GM18526 (cell line): ENCODE data around the gene PHACTR3.

ENCODE experiments used
- POLR2A ChIP-seq: IDR thresholded peaks from 3 replicates; pipeline ENCODE4 v1.6.1; 2011; ENCODE audit not compliant: insufficient read length; ENCODE audit errors: extremely low read depth

The PHACTR3 gene

GRCh38 chr20:59603781-59604541 lies at the start of gene PHACTR3:
Gene PHACTR3 (plus strand): TSS chr20:59604540. CDS start chr20:59605015, 475 bp downstream.
- no peak for TF ChIP-seq POLR2A

- no peak for TF ChIP-seq POLR2A
Observed at GRCh38 chr20:59559024-59559817, 45.1 kb upstream of the PHACTR3 start.

GRCh38 chr20:59559863-59560262 lies 44.5 kb upstream of the PHACTR3 start:
- TF ChIP-seq POLR2A, result no peak

GRCh38 chr20:59560588-59561227 lies 43.6 kb upstream of the PHACTR3 start:
- TF ChIP-seq POLR2A, result no peak

GRCh38 chr20:59561228-59561605 lies 43.1 kb upstream of the PHACTR3 start:
- TF ChIP-seq POLR2A, result no peak

- no peak for TF ChIP-seq POLR2A
Observed at GRCh38 chr20:59561614-59562277, 42.6 kb upstream of the PHACTR3 start.

GRCh38 chr20:59564171-59564570 lies 40.2 kb upstream of the PHACTR3 start:
- TF ChIP-seq POLR2A, result no peak

- TF ChIP-seq POLR2A, result no peak
Observed at GRCh38 chr20:59564943-59565342, 39.4 kb upstream of the PHACTR3 start.

GRCh38 chr20:59565768-59566461 lies 38.4 kb upstream of the PHACTR3 start:
- TF ChIP-seq POLR2A, result no peak

GRCh38 chr20:59566631-59567524 lies 37.5 kb upstream of the PHACTR3 start:
- no peak for TF ChIP-seq POLR2A

GRCh38 chr20:59567585-59568508 lies 36.5 kb upstream of the PHACTR3 start:
- no peak for TF ChIP-seq POLR2A

- no peak for TF ChIP-seq POLR2A
Observed at GRCh38 chr20:59568509-59569024, 35.8 kb upstream of the PHACTR3 start.
